ENCODE data around the gene FBXO21. TPM values are rescaled to one million over a fixed set of nuclear protein-coding genes. Genes with fewer than 3 reads are reported as not detected.
A peak's percentile ranks its signal among the peaks of the same experiment; 100 is the strongest.

FBXO21 gene
- total RNA-seq, 1 experiment from 2014 or later = 57.5 TPM

- no peak overlapping the region for H3K4me3 Mint-ChIP-seq (ENCODE audit: low read depth, unreplicated experiment)
- H3K27me3 Mint-ChIP-seq (ENCODE audit: unreplicated experiment) = no peaks in the 10 kb centered on the region
- H3K9me3 Mint-ChIP-seq (ENCODE audit: low read depth, unreplicated experiment) = no peaks in the 10 kb centered on the region
- no TSS peak for BruUV-seq (replicated peaks)
- CTCF ChIA-PET = interaction anchor here (1.0 kb wide), 1 partner anchor 716 kb away, joined by 3 read pairs; no protein-coding TSS in a partner anchor
- intact Hi-C loops (cut with micrococcal nuclease; ENCODE audit: unreplicated experiment) = loop anchor here (5.0 kb wide), 1 partner anchor 49 kb away; no protein-coding TSS in a partner anchor
- TF ChIP-seq CTCF (IDR thresholded peaks at IDR 0.05; ENCODE audit: unreplicated experiment) = no peak
- DNase-seq = no peak
- H3K36me3 Mint-ChIP-seq (ENCODE audit: insufficient read depth, unreplicated experiment) = peaks cover 31% of the 10 kb centered on the region
- peaks cover 31% of the 10 kb centered on the region for H3K4me1 Mint-ChIP-seq (ENCODE audit: low read depth, unreplicated experiment)
- H3K27ac Mint-ChIP-seq (ENCODE audit: unreplicated experiment) = peak overlapping the region; percentile 37
These were observed 49.0 kb downstream of the FBXO21 start for GRCh38 chr12:117141097-117141898.

DNA sequence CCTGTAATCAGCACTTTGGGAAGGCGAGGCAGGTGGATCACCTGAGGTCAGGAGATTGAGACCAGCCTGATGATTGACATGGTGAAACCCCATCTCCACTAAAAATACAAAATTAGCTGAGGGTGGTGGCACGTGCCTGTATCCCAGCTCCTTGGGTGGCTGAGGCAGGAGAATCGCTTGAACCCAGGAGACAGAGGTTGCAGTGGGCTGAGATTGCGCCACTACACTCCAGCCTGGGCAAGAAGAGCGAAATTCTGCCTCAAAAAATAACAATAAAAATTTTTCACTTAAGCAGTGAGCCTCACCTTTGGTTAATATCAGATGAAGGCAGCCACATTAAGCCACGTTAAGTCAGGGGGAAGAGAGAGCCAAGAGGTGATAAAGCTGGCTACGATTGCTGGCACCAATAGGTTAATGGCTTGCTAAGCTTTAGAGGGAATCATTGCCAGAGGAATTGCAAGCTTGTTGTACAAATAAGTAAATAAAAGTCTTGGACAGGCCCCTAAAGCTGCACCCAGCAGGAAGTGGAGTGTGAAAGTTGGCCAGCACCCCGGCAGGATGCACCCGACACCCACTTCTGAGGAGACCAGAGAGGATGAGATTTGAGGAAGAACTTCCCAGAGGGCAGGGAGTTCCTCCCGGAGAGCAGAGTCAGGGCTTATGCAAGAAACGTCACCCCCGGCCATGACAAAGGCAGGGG is 49.7 kb downstream of the FBXO21 start:
- CTCF ChIA-PET = interaction anchor here (0.6 to 1.0 kb wide), 2 partner anchors 22 to 717 kb away, joined by 3 to 4 read pairs; no protein-coding TSS in a partner anchor
- peak; percentile 46 for DNase-seq
- TF ChIP-seq CTCF (IDR thresholded peaks at IDR 0.05; ENCODE audit: unreplicated experiment) = no peak
- Mint-ChIP-seq H3K4me3 (ENCODE audit: low read depth, unreplicated experiment) (no peak overlapping the region), H3K4me1 (ENCODE audit: low read depth, unreplicated experiment) (peaks cover 31% of the 10 kb centered on the region), H3K27ac (ENCODE audit: unreplicated experiment) (no peak overlapping the region), H3K27me3 (ENCODE audit: unreplicated experiment) (no peaks in the 10 kb centered on the region), H3K36me3 (ENCODE audit: insufficient read depth, unreplicated experiment) (peaks cover 29% of the 10 kb centered on the region), H3K9me3 (ENCODE audit: low read depth, unreplicated experiment) (no peaks in the 10 kb centered on the region)
- BruUV-seq (replicated peaks) = no TSS peak
- intact Hi-C loops (cut with micrococcal nuclease; ENCODE audit: unreplicated experiment) = loop anchor here (5.0 kb wide), 1 partner anchor 48 kb away; no protein-coding TSS in a partner anchor

DNA sequence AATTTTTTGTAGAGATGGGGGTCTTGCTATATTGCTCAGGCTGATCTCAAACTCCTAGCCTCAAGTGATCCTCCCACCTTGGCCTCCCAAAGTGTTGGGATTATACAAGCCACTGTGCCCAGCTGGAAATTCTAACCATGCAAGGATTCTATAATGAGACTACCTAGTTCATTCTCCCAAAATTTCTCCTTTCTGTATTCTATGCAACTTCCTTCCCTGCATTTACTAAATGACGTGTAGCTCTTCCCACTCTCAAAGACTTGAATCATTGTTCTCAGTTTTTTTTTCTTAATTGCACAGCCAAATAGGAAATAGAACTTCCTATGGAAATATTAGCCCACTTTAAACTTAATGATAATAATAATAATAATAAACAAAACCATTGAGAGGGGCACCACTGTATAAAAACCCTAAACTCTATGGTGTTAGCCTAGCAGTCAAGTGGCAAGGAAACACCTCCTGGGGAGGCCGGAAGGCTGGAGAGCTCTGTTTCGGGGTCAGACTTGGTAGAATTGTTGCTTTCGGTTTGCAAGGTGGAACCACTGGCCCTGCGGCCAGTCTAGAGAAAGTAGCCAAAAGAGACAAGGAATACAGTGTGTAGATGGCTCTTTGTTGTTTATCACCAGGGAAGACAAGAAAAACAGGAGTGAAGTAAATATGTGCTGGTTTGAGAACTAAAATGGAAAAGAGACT is 51.1 kb downstream of the FBXO21 start:
- peaks cover 26% of the 10 kb centered on the region for H3K36me3 Mint-ChIP-seq (ENCODE audit: insufficient read depth, unreplicated experiment)
- H3K9me3 Mint-ChIP-seq (ENCODE audit: low read depth, unreplicated experiment) = no peaks in the 10 kb centered on the region
- intact Hi-C loops (cut with micrococcal nuclease; ENCODE audit: unreplicated experiment) = loop anchor here (10.0 kb wide), 1 partner anchor 434 kb away; no protein-coding TSS in a partner anchor
- no peaks in the 10 kb centered on the region for H3K27me3 Mint-ChIP-seq (ENCODE audit: unreplicated experiment)
- peaks cover 31% of the 10 kb centered on the region for H3K4me1 Mint-ChIP-seq (ENCODE audit: low read depth, unreplicated experiment)
- DNase-seq = no peak
- H3K27ac Mint-ChIP-seq (ENCODE audit: unreplicated experiment) = peak overlapping the region; percentile 74
- no TSS peak for BruUV-seq (replicated peaks)
- CTCF ChIA-PET = no interaction called here
- TF ChIP-seq CTCF (IDR thresholded peaks at IDR 0.05; ENCODE audit: unreplicated experiment) = no peak
- no peak overlapping the region for H3K4me3 Mint-ChIP-seq (ENCODE audit: low read depth, unreplicated experiment)

DNA sequence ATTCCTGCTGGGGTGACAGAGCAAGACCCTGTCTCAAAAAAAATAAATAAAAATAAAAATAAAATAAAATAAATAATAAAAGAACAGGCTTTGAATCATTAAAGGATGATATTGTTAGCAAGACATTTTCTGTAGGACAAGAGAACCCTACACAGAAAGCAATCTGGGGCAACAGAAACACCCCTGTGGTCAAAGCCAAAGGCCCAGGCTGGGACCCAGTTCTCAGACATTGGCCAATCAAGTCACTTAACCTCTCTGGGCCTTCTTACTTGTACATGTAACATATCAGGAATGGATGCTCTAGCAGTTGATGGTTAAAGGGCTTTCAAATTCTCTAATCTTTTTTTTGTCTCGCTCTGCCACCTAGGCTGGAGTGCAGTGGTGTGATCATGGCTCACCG is 55.5 kb downstream of the FBXO21 start:
- CTCF ChIA-PET = no interaction called here
- DNase-seq = no peak
- Mint-ChIP-seq H3K4me3 (ENCODE audit: low read depth, unreplicated experiment) (no peak overlapping the region), H3K36me3 (ENCODE audit: insufficient read depth, unreplicated experiment) (peaks cover 4% of the 10 kb centered on the region), H3K4me1 (ENCODE audit: low read depth, unreplicated experiment) (no peaks in the 10 kb centered on the region), H3K27me3 (ENCODE audit: unreplicated experiment) (no peaks in the 10 kb centered on the region), H3K27ac (ENCODE audit: unreplicated experiment) (no peak overlapping the region), H3K9me3 (ENCODE audit: low read depth, unreplicated experiment) (no peaks in the 10 kb centered on the region)
- TF ChIP-seq CTCF (IDR thresholded peaks at IDR 0.05; ENCODE audit: unreplicated experiment) = no peak
- intact Hi-C loops (cut with micrococcal nuclease; ENCODE audit: unreplicated experiment) = loop anchor here (10.0 kb wide), 1 partner anchor 430 kb away; no protein-coding TSS in a partner anchor
- BruUV-seq (replicated peaks) = no TSS peak
